Neural cell (in vitro differentiated cells): ENCODE results near the gene ZNF225.

Experiments used
- CTCF ChIP-seq: fragments of 450-650 bp; IDR thresholded peaks from 2 replicates; pipeline ENCODE4 v1.5.1; 2014; ENCODE audit warnings: antibody characterized with exemption, mild to moderate bottlenecking, moderate library complexity; ENCODE audit not compliant: poor library complexity, severe bottlenecking
- EP300 ChIP-seq: fragments of 450-650 bp; conservative IDR thresholded peaks from 2 replicates; pipeline ENCODE4 v1.6.1; 2014; ENCODE audit warnings: antibody characterized with exemption, mild to moderate bottlenecking, moderate library complexity; ENCODE audit not compliant: poor library complexity, severe bottlenecking
- EZH2 ChIP-seq: fragments of 200-600, 300-800 bp; shearing (Covaris generic), sonication (generic); IDR thresholded peaks from 2 replicates; pipeline ENCODE4 v1.6.1; 2014; ENCODE audit warnings: antibody characterized with exemption, low read length, borderline replicate concordance, mild to moderate bottlenecking; ENCODE audit not compliant: insufficient read depth, poor library complexity, severe bottlenecking
- POLR2AphosphoS5 ChIP-seq: IDR thresholded peaks from 2 replicates; pipeline ENCODE4 v1.6.1; 2012
- RAD21 ChIP-seq: fragments of 450-650 bp; conservative IDR thresholded peaks from 2 replicates; pipeline ENCODE4 v1.6.1; 2014; ENCODE audit warnings: antibody characterized with exemption, mild to moderate bottlenecking, moderate library complexity

GRCh38 chr19:44076325-44076724 is 36.9 kb upstream of the ZNF225 start:
- TF ChIP-seq CTCF (no peak), EZH2 (no peak), POLR2AphosphoS5 (no peak), RAD21 (no peak), EP300 (no peak)
